ENCODE data around the gene NKAIN2. TPM values are rescaled to one million over a fixed set of nuclear protein-coding genes. Genes with fewer than 3 reads are reported as not detected.
A peak's percentile ranks its signal among the peaks of the same experiment; 100 is the strongest.

NKAIN2 gene
- total and polyA plus RNA-seq, 4 donors: 16.3 to 67.0 (median 49.9) TPM

GRCh38 chr6:123804787-123805540, 1.3 kb downstream of the NKAIN2 start:
- peak in 2 of 6 donors; percentile 21 to 45 for DNase-seq (ENCODE audit: low read depth in 4 of 6, low spot score in 6 of 6)
- peaks cover 3% of the 10 kb centered on the region for H3K27me3 ChIP-seq (ENCODE audit: control insufficient read depth, insufficient read depth, low read length)
- 47% methylated on average over 1 of the region's 5 CpGs for WGBS (ENCODE audit: insufficient coverage)
- peak overlapping the region; percentile 51 for H3K4me3 ChIP-seq (ENCODE audit: low read depth, low read length)
- H3K4me1 ChIP-seq (ENCODE audit: control insufficient read depth, insufficient read depth, low read length): peaks cover 8% of the 10 kb centered on the region
- H3K27ac ChIP-seq (ENCODE audit: low read depth, low read length): no peak overlapping the region
- no peaks in the 10 kb centered on the region for H3K9me3 ChIP-seq (ENCODE audit: control insufficient read depth, insufficient read depth, low read length)
- H3K36me3 ChIP-seq (ENCODE audit: control insufficient read depth, insufficient read depth, low read length): no peaks in the 10 kb centered on the region

GRCh38 chr6:123805921-123806320, 2.3 kb downstream of the NKAIN2 start:
- H3K9me3 ChIP-seq (ENCODE audit: control insufficient read depth, insufficient read depth, low read length): no peaks in the 10 kb centered on the region
- DNase-seq (ENCODE audit: low read depth in 4 of 6, low spot score in 6 of 6): peak in 2 of 6 donors; percentile 34
- H3K4me3 ChIP-seq (ENCODE audit: low read depth, low read length): peak overlapping the region; percentile 51
- H3K36me3 ChIP-seq (ENCODE audit: control insufficient read depth, insufficient read depth, low read length): no peaks in the 10 kb centered on the region
- H3K4me1 ChIP-seq (ENCODE audit: control insufficient read depth, insufficient read depth, low read length): peaks cover 8% of the 10 kb centered on the region
- WGBS (ENCODE audit: insufficient coverage): no CpG with 5 or more reads among the region's 1 CpG
- peaks cover 3% of the 10 kb centered on the region for H3K27me3 ChIP-seq (ENCODE audit: control insufficient read depth, insufficient read depth, low read length)
- H3K27ac ChIP-seq (ENCODE audit: low read depth, low read length): no peak overlapping the region

DNA sequence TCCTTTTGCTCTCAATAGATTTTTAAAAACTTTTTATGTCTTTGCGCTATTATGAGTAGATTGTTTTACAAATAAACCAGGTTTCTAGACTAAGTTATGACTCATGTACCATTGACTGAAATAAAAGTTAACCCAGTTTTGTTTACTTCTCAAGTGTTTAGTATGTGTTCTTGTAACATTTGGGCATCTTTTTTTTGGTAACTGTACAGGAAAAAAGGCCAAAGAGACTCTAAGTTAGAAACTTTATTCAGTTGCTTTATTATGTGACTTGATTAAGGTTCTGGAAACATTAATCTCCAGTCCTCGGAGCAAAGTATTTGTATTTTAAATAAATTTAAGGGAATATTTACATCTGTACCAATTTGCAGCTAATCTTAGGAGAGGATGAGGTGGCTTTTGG, 2.9 kb downstream of the NKAIN2 start:
- Histone ChIP-seq H3K27me3 (ENCODE audit: control insufficient read depth, insufficient read depth, low read length) (peaks cover 3% of the 10 kb centered on the region), H3K9me3 (ENCODE audit: control insufficient read depth, insufficient read depth, low read length) (no peaks in the 10 kb centered on the region), H3K36me3 (ENCODE audit: control insufficient read depth, insufficient read depth, low read length) (no peaks in the 10 kb centered on the region), H3K4me3 (ENCODE audit: low read depth, low read length) (no peak overlapping the region), H3K4me1 (ENCODE audit: control insufficient read depth, insufficient read depth, low read length) (peaks cover 8% of the 10 kb centered on the region), H3K27ac (ENCODE audit: low read depth, low read length) (no peak overlapping the region)
- DNase-seq (ENCODE audit: low read depth in 4 of 6, low spot score in 6 of 6): no peak
- no CpG with 5 or more reads among the region's 2 CpGs for WGBS (ENCODE audit: insufficient coverage)

DNA sequence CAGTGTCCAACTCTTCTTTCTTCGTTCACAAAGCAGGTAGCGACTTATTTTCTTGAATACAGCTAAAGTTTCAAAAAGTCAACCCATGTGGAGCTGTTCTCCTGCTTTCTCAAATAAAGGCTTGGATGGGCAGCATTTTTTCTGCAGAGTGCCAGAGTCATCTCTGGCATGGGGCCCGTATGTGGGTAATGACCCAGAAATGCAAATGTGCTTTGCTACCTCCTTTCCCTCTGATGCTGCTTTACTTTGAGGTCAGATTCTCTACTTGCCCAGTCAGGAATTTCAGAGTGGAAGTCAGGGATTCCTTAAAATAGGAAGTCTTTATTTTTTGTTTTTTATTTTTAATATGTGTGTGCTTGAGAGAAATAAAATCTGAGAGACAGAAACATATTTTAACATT, 4.9 kb downstream of the NKAIN2 start:
- Histone ChIP-seq H3K27me3 (ENCODE audit: control insufficient read depth, insufficient read depth, low read length) (peaks cover 3% of the 10 kb centered on the region), H3K4me1 (ENCODE audit: control insufficient read depth, insufficient read depth, low read length) (no peaks in the 10 kb centered on the region), H3K4me3 (ENCODE audit: low read depth, low read length) (no peak overlapping the region), H3K27ac (ENCODE audit: low read depth, low read length) (no peak overlapping the region), H3K36me3 (ENCODE audit: control insufficient read depth, insufficient read depth, low read length) (no peaks in the 10 kb centered on the region), H3K9me3 (ENCODE audit: control insufficient read depth, insufficient read depth, low read length) (no peaks in the 10 kb centered on the region)
- WGBS (ENCODE audit: insufficient coverage): 65% methylated on average over 2 of the region's 3 CpGs
- peak in 3 of 6 donors; percentile 37 to 74 (median 72) for DNase-seq (ENCODE audit: low read depth in 4 of 6, low spot score in 6 of 6)

- Histone ChIP-seq H3K4me3 (ENCODE audit: low read depth, low read length) (no peak overlapping the region), H3K27ac (ENCODE audit: low read depth, low read length) (no peak overlapping the region)
- WGBS (ENCODE audit: insufficient coverage): 74% methylated on average over 2 of the region's 3 CpGs
Measured at GRCh38 chr6:123810214-123810613, 6.5 kb downstream of the NKAIN2 start.

DNA sequence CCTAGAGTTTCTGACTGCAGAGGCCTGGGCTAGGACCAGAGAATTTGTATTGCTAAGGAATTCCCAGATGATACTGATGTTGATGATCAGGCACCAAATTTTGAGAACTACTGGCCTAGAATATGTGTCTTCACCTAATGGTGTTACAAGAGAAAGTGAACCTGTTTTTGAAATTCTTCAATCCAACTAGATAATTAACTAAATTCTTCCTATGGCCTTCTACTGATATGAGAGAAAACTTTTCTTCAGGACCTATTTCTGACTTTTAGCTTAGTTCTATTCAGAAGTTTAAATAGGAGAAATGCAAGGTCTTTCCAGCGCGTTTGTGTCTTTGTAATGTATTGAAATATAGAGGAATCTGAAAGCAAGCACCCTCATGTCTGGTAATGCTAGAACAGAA, 7.3 kb downstream of the NKAIN2 start:
- no peak overlapping the region for H3K4me3 ChIP-seq (ENCODE audit: low read depth, low read length)
- no peaks in the 10 kb centered on the region for H3K4me1 ChIP-seq (ENCODE audit: control insufficient read depth, insufficient read depth, low read length)
- DNase-seq (ENCODE audit: low read depth in 4 of 6, low spot score in 6 of 6): no peak
- no peaks in the 10 kb centered on the region for H3K36me3 ChIP-seq (ENCODE audit: control insufficient read depth, insufficient read depth, low read length)
- no CpG with 5 or more reads among the region's 2 CpGs for WGBS (ENCODE audit: insufficient coverage)
- H3K27ac ChIP-seq (ENCODE audit: low read depth, low read length): no peak overlapping the region
- no peaks in the 10 kb centered on the region for H3K9me3 ChIP-seq (ENCODE audit: control insufficient read depth, insufficient read depth, low read length)
- H3K27me3 ChIP-seq (ENCODE audit: control insufficient read depth, insufficient read depth, low read length): no peaks in the 10 kb centered on the region

More at GRCh38 chr6:123810214-123810613, 6.5 kb downstream of the NKAIN2 start:
- no peak for DNase-seq (ENCODE audit: low read depth in 4 of 6, low spot score in 6 of 6)
- no peaks in the 10 kb centered on the region for H3K4me1 ChIP-seq (ENCODE audit: control insufficient read depth, insufficient read depth, low read length)
- H3K27me3 ChIP-seq (ENCODE audit: control insufficient read depth, insufficient read depth, low read length): no peaks in the 10 kb centered on the region
- no peaks in the 10 kb centered on the region for H3K36me3 ChIP-seq (ENCODE audit: control insufficient read depth, insufficient read depth, low read length)
- no peaks in the 10 kb centered on the region for H3K9me3 ChIP-seq (ENCODE audit: control insufficient read depth, insufficient read depth, low read length)

DNA sequence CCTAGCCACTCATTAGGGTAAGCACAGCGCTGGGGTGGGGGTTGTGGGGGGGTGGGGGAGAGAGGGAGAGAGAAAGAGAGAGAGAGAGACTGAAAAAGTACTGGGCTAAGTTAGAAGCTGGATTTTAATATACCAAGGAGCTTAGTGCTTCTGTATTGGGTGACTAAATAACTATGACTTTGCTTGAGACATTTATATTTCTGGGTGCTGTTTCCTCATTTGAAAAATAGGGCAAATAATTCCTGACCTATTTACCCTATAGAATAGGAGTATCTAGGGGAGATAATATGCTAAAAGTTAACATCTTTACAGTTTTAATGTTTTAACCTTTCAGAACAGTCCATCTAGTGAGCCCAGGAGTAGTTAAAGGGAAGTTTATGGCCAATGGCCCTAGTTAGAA, 7.7 kb downstream of the NKAIN2 start:
- H3K9me3 ChIP-seq (ENCODE audit: control insufficient read depth, insufficient read depth, low read length): no peaks in the 10 kb centered on the region
- no CpG with 5 or more reads among the region's 1 CpG for WGBS (ENCODE audit: insufficient coverage)
- H3K36me3 ChIP-seq (ENCODE audit: control insufficient read depth, insufficient read depth, low read length): no peaks in the 10 kb centered on the region
- no peak overlapping the region for H3K27ac ChIP-seq (ENCODE audit: low read depth, low read length)
- no peaks in the 10 kb centered on the region for H3K4me1 ChIP-seq (ENCODE audit: control insufficient read depth, insufficient read depth, low read length)
- no peak overlapping the region for H3K4me3 ChIP-seq (ENCODE audit: low read depth, low read length)
- no peaks in the 10 kb centered on the region for H3K27me3 ChIP-seq (ENCODE audit: control insufficient read depth, insufficient read depth, low read length)
- DNase-seq (ENCODE audit: low read depth in 4 of 6, low spot score in 6 of 6): no peak

DNA sequence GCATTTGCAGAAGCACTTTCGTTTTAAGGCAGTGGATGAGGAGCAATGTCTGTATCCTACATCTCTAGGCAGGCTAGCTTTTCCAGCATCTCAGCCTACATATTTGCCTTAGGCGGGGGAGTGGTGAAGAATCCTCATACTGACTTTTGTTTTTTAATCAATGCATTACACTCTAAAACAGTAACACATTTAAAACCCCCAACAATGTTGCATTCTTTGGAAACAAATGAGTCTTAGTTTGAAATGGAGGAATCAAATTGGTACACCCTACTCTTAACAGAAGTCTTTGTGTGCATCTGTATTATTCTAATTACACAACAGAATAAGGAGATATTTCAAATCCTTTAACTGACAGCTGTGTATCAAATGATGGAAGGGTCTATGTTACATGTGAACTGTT, 9.0 kb downstream of the NKAIN2 start:
- Histone ChIP-seq H3K36me3 (ENCODE audit: control insufficient read depth, insufficient read depth, low read length) (no peaks in the 10 kb centered on the region), H3K9me3 (ENCODE audit: control insufficient read depth, insufficient read depth, low read length) (no peaks in the 10 kb centered on the region), H3K4me1 (ENCODE audit: control insufficient read depth, insufficient read depth, low read length) (no peaks in the 10 kb centered on the region), H3K4me3 (ENCODE audit: low read depth, low read length) (no peak overlapping the region), H3K27me3 (ENCODE audit: control insufficient read depth, insufficient read depth, low read length) (no peaks in the 10 kb centered on the region), H3K27ac (ENCODE audit: low read depth, low read length) (no peak overlapping the region)
- DNase-seq (ENCODE audit: low read depth in 4 of 6, low spot score in 6 of 6): no peak
- WGBS (ENCODE audit: insufficient coverage): no CpG with 5 or more reads among the region's 2 CpGs

DNA sequence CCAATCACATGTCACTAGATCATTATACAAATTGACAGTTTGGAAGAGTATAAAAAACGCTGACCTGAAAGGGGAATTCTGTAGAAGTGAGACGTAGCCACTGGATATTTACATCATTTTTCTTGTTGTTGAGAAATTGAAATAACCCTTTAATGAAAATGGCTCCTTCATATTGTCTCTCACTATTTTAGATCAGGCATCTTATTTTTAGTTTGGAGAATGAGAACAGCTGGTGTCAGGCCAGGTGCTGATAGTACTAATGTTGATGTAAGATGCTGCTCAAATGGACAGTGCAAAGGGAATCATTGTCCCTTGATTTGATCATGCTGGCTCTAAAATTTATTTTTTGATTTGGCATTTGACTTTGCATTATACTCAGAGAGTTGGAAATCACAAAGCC, 17.4 kb downstream of the NKAIN2 start:
- no CpG with 5 or more reads among the region's 2 CpGs for WGBS (ENCODE audit: insufficient coverage)
- no peaks in the 10 kb centered on the region for H3K27me3 ChIP-seq (ENCODE audit: control insufficient read depth, insufficient read depth, low read length)
- H3K9me3 ChIP-seq (ENCODE audit: control insufficient read depth, insufficient read depth, low read length): no peaks in the 10 kb centered on the region
- no peak for DNase-seq (ENCODE audit: low read depth in 4 of 6, low spot score in 6 of 6)
- no peaks in the 10 kb centered on the region for H3K36me3 ChIP-seq (ENCODE audit: control insufficient read depth, insufficient read depth, low read length)
- no peak overlapping the region for H3K4me3 ChIP-seq (ENCODE audit: low read depth, low read length)
- H3K4me1 ChIP-seq (ENCODE audit: control insufficient read depth, insufficient read depth, low read length): no peaks in the 10 kb centered on the region
- no peak overlapping the region for H3K27ac ChIP-seq (ENCODE audit: low read depth, low read length)

DNA sequence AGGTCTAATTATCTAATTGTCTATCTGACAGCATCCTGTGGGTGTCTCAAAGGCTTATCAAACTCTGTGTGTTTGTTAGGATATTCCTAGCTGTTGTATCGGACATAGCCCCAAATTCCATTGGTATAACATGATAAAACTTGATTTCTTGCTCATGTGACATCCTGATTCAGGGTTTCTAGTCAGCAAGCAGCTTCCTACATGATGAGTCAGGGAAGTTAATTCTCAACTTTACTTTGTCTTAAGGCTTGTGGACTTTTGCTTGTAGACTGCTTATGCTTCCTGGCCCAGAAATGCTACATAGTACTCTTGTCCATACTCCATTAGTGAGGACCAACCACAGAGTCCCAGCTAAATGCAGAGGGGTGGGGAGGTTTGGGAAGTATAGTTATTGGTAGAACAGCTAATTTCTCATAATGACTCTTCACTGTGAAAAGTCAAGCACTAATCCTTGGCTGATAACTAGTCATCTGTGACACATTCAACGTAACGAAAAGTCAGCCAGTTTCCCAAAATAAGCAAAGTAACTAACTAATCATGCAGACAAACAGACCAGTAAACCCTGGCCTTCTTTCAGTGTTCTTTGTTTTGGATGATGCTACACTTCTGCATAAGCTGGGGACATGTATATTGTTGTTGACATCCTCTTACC, 25.8 kb downstream of the NKAIN2 start:
- Histone ChIP-seq H3K27me3 (ENCODE audit: control insufficient read depth, insufficient read depth, low read length) (no peaks in the 10 kb centered on the region), H3K4me1 (ENCODE audit: control insufficient read depth, insufficient read depth, low read length) (no peaks in the 10 kb centered on the region), H3K9me3 (ENCODE audit: control insufficient read depth, insufficient read depth, low read length) (no peaks in the 10 kb centered on the region), H3K27ac (ENCODE audit: low read depth, low read length) (no peak overlapping the region), H3K36me3 (ENCODE audit: control insufficient read depth, insufficient read depth, low read length) (no peaks in the 10 kb centered on the region), H3K4me3 (ENCODE audit: low read depth, low read length) (no peak overlapping the region)
- no CpG with 5 or more reads among the region's 3 CpGs for WGBS (ENCODE audit: insufficient coverage)
- DNase-seq (ENCODE audit: low read depth in 4 of 6, low spot score in 6 of 6): no peak

All from spinal cord (tissue), 10 donors.